ENCODE results near the gene SGSM2.

The SGSM2 gene

GRCh38 chr17:2427215-2427614 lies 89.9 kb downstream of the SGSM2 start:
- DNase-seq = no peak

- no peak for DNase-seq
Observed at GRCh38 chr17:2427910-2428309, 90.6 kb downstream of the SGSM2 start.
